Mesodermal cell (in vitro differentiated cells): ENCODE data around the gene MSX1.

Experiments used
- H3K27ac ChIP-seq: 2 replicates; pipeline ENCODE4 v1.7.0; 2013; ENCODE audit warnings: mild to moderate bottlenecking, low read depth, low read length, moderate library complexity; ENCODE audit not compliant: severe bottlenecking
- H3K36me3 ChIP-seq: 2 replicates; pipeline ENCODE4 v1.7.1; 2013; ENCODE audit warnings: mild to moderate bottlenecking, low read length, moderate library complexity; ENCODE audit not compliant: control insufficient read depth, insufficient read depth
- H3K4me1 ChIP-seq: one replicate; pipeline ENCODE4 v1.7.1; 2013; ENCODE audit warnings: mild to moderate bottlenecking, low read length; ENCODE audit not compliant: insufficient read depth, control insufficient read depth, poor library complexity, severe bottlenecking
- H3K4me3 ChIP-seq: 2 replicates; pipeline ENCODE4 v1.7.0; 2013; ENCODE audit warnings: low read length, control low read depth, mild to moderate bottlenecking; ENCODE audit not compliant: insufficient read depth, poor library complexity, severe bottlenecking; ENCODE audit errors: extremely low read depth
- H3K9me3 ChIP-seq: 2 replicates; pipeline ENCODE4 v1.7.1; 2013; ENCODE audit warnings: mild to moderate bottlenecking, low read length, moderate library complexity; ENCODE audit not compliant: control insufficient read depth
- WGBS, 2 experiments: methylation state at CpG; one replicate each; pipeline ENCODE4 v1.1.5; 2013; ENCODE audit warnings: missing lambda C conversion rate in 2 of 2; ENCODE audit not compliant: insufficient coverage in 2 of 2; 5-methylcytosine and 5-hydroxymethylcytosine counted together

The MSX1 gene

DNA sequence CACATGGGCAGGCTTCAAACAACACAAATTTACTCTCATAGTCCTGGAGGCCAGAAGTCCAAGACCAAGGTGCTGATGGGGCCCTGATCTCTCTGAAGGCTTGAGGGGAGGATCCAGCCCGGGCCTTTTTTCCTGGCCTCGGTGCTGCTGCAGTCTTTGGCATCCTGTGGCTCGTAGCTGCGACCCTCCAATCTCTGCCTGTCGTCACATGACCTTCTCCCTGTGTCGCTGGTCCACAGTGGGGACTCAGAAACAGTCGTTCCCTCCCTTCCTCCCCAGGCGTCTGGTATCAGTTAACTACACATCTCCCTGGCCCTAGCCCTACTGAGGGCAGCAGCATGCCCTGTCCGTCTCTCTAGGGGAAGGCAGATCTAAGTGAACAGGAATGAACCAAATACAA, 19.1 kb upstream of the MSX1 start:
- peaks cover 9% of the 10 kb centered on the region for H3K9me3 ChIP-seq
- no peaks in the 10 kb centered on the region for H3K36me3 ChIP-seq
- WGBS, 2 experiments = 67% methylated on average over 6 to 7 of the region's 9 CpGs
- H3K4me1 ChIP-seq = peaks cover 11% of the 10 kb centered on the region
- H3K27ac ChIP-seq = no peak overlapping the region
- no peak overlapping the region for H3K4me3 ChIP-seq

DNA sequence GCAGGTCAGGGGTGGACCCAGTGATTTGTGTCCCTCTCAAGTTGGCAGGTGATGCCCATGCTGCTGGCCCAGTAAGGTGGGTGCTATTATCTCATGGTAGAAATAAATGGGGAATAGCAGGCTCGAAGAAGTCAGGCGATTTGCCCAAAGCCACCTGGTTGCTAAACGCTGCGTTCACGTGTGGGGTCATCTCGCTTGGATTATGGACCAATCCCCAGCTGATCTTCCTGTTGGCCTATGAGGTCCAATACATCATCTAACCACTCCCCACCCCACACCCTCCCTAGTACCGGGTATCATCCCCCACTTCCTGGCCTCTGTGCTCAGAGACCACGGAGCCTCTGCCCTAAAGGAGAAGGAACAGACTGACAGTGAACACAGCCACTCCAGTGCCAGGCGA, 18.3 kb upstream of the MSX1 start:
- WGBS, 2 experiments = 95 to 96% methylated on average over 7 to 9 of the region's 9 CpGs

GRCh38 chr4:4842476-4843441, 16.7 kb upstream of the MSX1 start:
- H3K27ac ChIP-seq = no peak overlapping the region
- peaks cover 11% of the 10 kb centered on the region for H3K4me1 ChIP-seq
- no peak overlapping the region for H3K4me3 ChIP-seq
- H3K9me3 ChIP-seq = no peaks in the 10 kb centered on the region
- no peaks in the 10 kb centered on the region for H3K36me3 ChIP-seq
- 89 to 96% methylated on average over 13 of the region's 15 CpGs for WGBS, 2 experiments

More for the DNA sequence above, 18.3 kb upstream of the MSX1 start:
- Histone ChIP-seq H3K4me3 (no peak overlapping the region), H3K27ac (no peak overlapping the region), H3K36me3 (no peaks in the 10 kb centered on the region), H3K4me1 (peaks cover 11% of the 10 kb centered on the region), H3K9me3 (peaks cover 1% of the 10 kb centered on the region)

DNA sequence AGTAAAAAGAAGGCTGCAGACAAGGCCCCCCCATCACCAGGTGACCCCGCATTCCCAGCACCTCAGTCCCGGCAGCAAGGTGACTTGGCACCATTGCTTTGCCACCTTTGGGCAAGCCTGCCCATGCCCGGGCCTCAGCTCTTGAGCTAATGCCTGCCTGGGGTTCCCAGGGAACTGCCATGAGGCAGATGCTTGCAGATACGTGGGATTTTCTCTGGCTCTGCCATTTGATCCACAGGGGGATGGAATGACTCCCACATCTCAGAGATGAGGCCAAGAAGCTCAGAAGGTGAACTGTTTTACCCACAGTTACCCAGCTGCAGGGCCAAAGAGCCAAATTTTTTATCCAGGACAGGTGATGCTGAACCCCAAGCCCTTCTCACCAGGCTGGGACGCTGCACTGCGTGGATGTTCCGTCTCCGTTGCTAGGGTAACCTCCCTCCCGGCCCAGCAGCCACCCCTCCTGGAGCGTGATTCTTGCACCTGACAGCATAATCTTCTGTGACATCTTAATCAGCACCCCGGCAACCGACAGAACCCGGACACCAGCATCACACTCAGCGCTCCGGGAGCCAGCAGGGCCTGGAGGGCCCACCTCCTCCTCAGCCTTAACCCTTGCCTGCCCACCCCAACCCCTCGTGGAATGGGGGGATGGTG, 15.7 kb upstream of the MSX1 start:
- Histone ChIP-seq H3K4me1 (peaks cover 5% of the 10 kb centered on the region), H3K9me3 (no peaks in the 10 kb centered on the region), H3K36me3 (no peaks in the 10 kb centered on the region), H3K4me3 (no peak overlapping the region), H3K27ac (no peak overlapping the region)
- WGBS, 2 experiments = 54 to 79% methylated on average over 10 of the region's 16 CpGs

DNA sequence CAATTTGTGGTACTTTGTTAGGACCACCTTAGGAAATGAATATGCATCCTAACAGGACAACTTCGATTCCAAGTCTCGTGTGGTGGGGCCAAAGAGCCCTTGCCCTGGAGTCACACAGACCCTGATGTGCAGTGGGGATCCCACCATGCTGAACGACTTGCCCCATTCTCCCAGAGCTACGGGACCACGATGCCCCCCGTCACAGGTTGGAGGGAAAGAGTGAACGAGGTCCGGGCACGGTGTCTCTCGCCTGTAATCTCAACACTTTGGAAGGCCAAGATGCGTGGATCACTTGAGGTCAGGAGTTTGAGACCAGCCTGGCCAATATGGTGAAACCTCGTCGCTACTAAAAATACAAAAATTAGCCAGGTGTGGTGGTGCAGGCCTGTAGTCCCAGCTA, 14.4 kb upstream of the MSX1 start:
- WGBS, 2 experiments = 88% methylated on average over 13 of the region's 13 CpGs
- Histone ChIP-seq H3K4me1 (peaks cover 5% of the 10 kb centered on the region), H3K36me3 (no peaks in the 10 kb centered on the region), H3K9me3 (no peaks in the 10 kb centered on the region), H3K4me3 (no peak overlapping the region), H3K27ac (no peak overlapping the region)

DNA sequence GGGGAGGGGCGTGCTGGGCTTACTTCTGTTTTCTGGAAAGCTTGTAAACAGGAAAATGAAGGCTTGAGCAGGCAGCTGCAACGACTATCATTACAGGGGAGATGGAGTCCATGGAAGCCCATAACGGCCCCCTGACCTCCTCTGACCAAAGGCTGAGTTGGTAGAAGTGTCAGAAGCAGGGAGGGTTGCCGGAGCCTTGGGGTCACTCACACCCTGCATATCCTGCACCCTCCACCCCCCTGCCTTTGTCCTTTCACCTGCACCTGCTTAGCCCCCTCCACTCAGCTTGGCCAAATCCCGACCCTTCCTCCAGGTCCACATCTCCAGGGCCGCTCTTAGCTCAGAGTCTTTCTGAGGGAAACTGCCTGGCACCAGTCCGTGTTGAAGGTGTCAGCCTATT, 12.5 kb upstream of the MSX1 start:
- H3K9me3 ChIP-seq = no peaks in the 10 kb centered on the region
- WGBS, 2 experiments = 78 to 87% methylated on average over 5 to 7 of the region's 7 CpGs
- H3K27ac ChIP-seq = no peak overlapping the region
- H3K4me3 ChIP-seq = no peak overlapping the region
- H3K36me3 ChIP-seq = no peaks in the 10 kb centered on the region
- H3K4me1 ChIP-seq = peaks cover 5% of the 10 kb centered on the region

DNA sequence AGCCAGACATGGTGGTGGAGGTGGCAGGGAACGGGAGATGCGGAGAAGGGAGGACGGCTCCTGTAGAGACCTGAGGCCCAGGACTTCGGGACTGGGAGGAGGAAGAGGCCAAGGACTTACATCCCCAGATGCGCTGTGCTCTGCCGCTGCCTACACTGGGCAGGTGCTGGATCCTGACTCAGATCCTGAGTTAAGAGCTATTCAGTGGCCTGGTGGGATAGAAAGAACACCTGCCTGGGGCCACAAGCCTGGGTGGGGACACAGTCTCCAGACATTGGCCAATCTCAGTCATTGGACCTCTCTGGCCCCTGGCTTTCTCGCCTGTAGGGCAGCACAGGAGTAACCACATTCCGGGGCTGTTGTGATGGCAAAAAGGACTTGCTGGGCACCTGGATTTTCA, 10.9 kb upstream of the MSX1 start:
- peaks cover 5% of the 10 kb centered on the region for H3K4me1 ChIP-seq
- H3K9me3 ChIP-seq = no peaks in the 10 kb centered on the region
- no peak overlapping the region for H3K27ac ChIP-seq
- 79 to 83% methylated on average over 8 of the region's 8 CpGs for WGBS, 2 experiments
- no peak overlapping the region for H3K4me3 ChIP-seq
- H3K36me3 ChIP-seq = no peaks in the 10 kb centered on the region

GRCh38 chr4:4849106-4849505, 10.4 kb upstream of the MSX1 start:
- Histone ChIP-seq H3K4me3 (no peak overlapping the region), H3K4me1 (peaks cover 1% of the 10 kb centered on the region), H3K27ac (no peak overlapping the region), H3K36me3 (no peaks in the 10 kb centered on the region), H3K9me3 (no peaks in the 10 kb centered on the region)
- 83 to 94% methylated on average over 2 of the region's 3 CpGs for WGBS, 2 experiments

DNA sequence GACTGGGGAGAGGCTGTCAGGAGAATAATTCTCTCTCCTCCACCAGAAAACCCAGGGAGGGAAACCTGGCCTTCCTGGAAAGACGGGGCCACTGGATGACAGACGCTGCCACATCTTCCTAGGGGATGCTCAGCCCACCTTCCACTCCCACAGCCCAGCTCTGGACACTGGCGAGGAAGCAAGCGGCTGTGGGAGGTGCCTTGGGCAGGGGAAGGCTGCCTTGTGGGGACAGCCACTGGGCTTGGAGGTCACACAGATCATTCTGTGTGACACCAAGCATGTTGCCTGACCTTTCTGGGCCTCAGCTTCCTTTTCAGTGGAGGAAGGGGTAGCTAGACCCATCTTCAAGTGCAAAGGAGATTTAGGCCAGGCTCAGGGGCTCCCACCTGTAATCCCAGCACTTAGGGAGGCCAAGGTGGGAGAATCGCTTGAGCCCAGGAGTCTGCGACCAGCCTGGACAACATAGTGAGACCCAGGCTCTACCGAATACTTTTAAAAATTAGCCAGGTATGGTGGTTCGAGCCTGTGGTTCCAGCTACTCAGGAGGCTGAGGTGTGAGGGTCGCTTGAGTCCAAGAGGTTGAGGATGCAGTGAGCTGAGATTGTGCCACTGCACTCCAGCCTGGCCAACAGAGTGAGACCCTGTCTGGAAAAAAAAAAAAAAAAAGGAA, 9.8 kb upstream of the MSX1 start:
- Histone ChIP-seq H3K4me1 (peaks cover 2% of the 10 kb centered on the region), H3K4me3 (no peak overlapping the region), H3K36me3 (no peaks in the 10 kb centered on the region), H3K9me3 (no peaks in the 10 kb centered on the region), H3K27ac (no peak overlapping the region)
- WGBS, 2 experiments = 90 to 97% methylated on average over 9 of the region's 9 CpGs

GRCh38 chr4:4851081-4851480, 8.4 kb upstream of the MSX1 start:
- no peaks in the 10 kb centered on the region for H3K9me3 ChIP-seq
- H3K36me3 ChIP-seq = no peaks in the 10 kb centered on the region
- peaks cover 16% of the 10 kb centered on the region for H3K4me1 ChIP-seq
- no peak overlapping the region for H3K27ac ChIP-seq
- no peak overlapping the region for H3K4me3 ChIP-seq
- 96 to 98% methylated on average over 12 of the region's 12 CpGs for WGBS, 2 experiments
